PC-9 (cell line): Measurements from ENCODE around the gene USP28. TPM values are rescaled to one million over a fixed set of nuclear protein-coding genes. Genes with fewer than 3 reads are reported as not detected.
A peak's percentile ranks its signal among the peaks of the same experiment; 100 is the strongest.

Source experiments
- BruUV-seq: library from RNA; stranded (reverse); fragments of 400-500 nt; replicated peaks from 2 replicates; lab custom pipeline; 2021; lab: Mats Ljungman, UMichigan
- CTCF ChIA-PET: fragments of 300-600 bp; sonication (Branson Sonifier 250); formaldehyde crosslinking; loops from one replicate; lab custom pipeline; 2022; ENCODE audit warnings: antibody characterized with exemption; lab: Charles Lee
- POLR2A ChIA-PET: fragments of 300-600 bp; sonication (Branson Sonifier 250); formaldehyde crosslinking; loops from one replicate; lab custom pipeline; 2022; ENCODE audit warnings: antibody characterized with exemption; ENCODE audit not compliant: unreplicated experiment; lab: Charles Lee
- DNase-seq, 2 experiments: peaks; one replicate each; pipeline versions ENCODE4 v3.0.0 to v3.0.0-alpha.2; 2015 to 2022; ENCODE audit warnings: mixed read lengths in 1 of 2
- H2AFZ ChIP-seq: fragments of 200-600 bp; sonication (generic); 2 replicates; pipeline ENCODE4 v1.8.1; 2017; ENCODE audit warnings: antibody characterized with exemption
- H3F3A ChIP-seq: fragments of 200-600 bp; sonication (generic); 2 replicates; pipeline ENCODE4 v1.8.1; 2017; ENCODE audit warnings: antibody characterized with exemption, mild to moderate bottlenecking, low read depth; ENCODE audit not compliant: insufficient read depth
- H3K27ac ChIP-seq: fragments of 200-600 bp; sonication (generic); 2 replicates; pipeline ENCODE4 v1.6.1; 2016; ENCODE audit warnings: mixed run types
- H3K27me3 ChIP-seq: fragments of 200-600 bp; sonication (generic); 2 replicates; pipeline ENCODE4 v1.6.1; 2016; ENCODE audit warnings: low read depth, mixed run types; ENCODE audit not compliant: insufficient read depth
- H3K36me3 ChIP-seq: fragments of 200-600 bp; sonication (generic); 2 replicates; pipeline ENCODE4 v1.6.1; 2016; ENCODE audit warnings: low read depth, mixed run types
- H3K4me1 ChIP-seq: fragments of 200-600 bp; sonication (generic); replicated peaks from 2 replicates; pipeline ENCODE4 v1.6.1; 2016; ENCODE audit warnings: mixed run types; ENCODE audit not compliant: insufficient read depth
- H3K4me2 ChIP-seq: fragments of 200-600 bp; sonication (generic); 2 replicates; pipeline ENCODE4 v1.6.1; 2017; ENCODE audit warnings: mixed run types
- H3K4me3 ChIP-seq: fragments of 200-600 bp; sonication (generic); 2 replicates; pipeline ENCODE4 v1.6.1; 2016; ENCODE audit warnings: mixed run types
- H3K79me2 ChIP-seq: fragments of 200-600 bp; sonication (generic); 2 replicates; pipeline ENCODE4 v1.6.1; 2017; ENCODE audit warnings: low read depth, mixed run types
- H3K9me2 ChIP-seq: fragments of 200-600 bp; sonication (generic); 2 replicates; pipeline ENCODE4 v1.8.1; 2017; ENCODE audit warnings: mild to moderate bottlenecking; ENCODE audit not compliant: insufficient read depth
- H3K9me3 ChIP-seq: fragments of 200-600 bp; sonication (generic); 2 replicates; pipeline ENCODE4 v1.8.1; 2016; ENCODE audit warnings: low read depth; ENCODE audit not compliant: insufficient read depth
- H4K20me1 ChIP-seq: fragments of 200-600 bp; sonication (generic); 2 replicates; pipeline ENCODE4 v1.8.1; 2017; ENCODE audit not compliant: insufficient read depth
- CTCF ChIP-seq: fragments of 200-600 bp; sonication (generic); conservative IDR thresholded peaks from 2 replicates; pipeline ENCODE4 v1.6.1; 2017; ENCODE audit warnings: mixed run types, antibody characterized with exemption, mild to moderate bottlenecking, moderate library complexity
- EZH2 ChIP-seq: fragments of 200-600 bp; sonication (generic); IDR thresholded peaks from 2 replicates; pipeline ENCODE4 v1.8.0; 2017; ENCODE audit warnings: antibody characterized with exemption, low read depth
- intact Hi-C: fragments of 100-400 bp; cut with micrococcal nuclease; formaldehyde crosslinking; loops from one replicate; pipeline ENCODE4 v1.10.0; 2022; ENCODE audit not compliant: unreplicated experiment
- total RNA-seq: library from RNA; stranded (reverse); gene quantifications from 2 replicates; pipeline ENCODE4 v1.2.3, GENCODE V29; 2021

USP28 gene
- total RNA-seq, 1 experiment from 2014 or later = 38.1 TPM

GRCh38 chr11:113781682-113782081 lies 93.7 kb downstream of the USP28 start:
- no peak overlapping the region for H3K4me3 ChIP-seq
- H3K36me3 ChIP-seq = no peaks in the 10 kb centered on the region
- intact Hi-C loops = no loop called here
- H3K9me3 ChIP-seq = no peaks in the 10 kb centered on the region
- no peak overlapping the region for H3K4me2 ChIP-seq
- no peaks in the 10 kb centered on the region for H4K20me1 ChIP-seq
- H3K27ac ChIP-seq = no peak overlapping the region
- H3K27me3 ChIP-seq = peaks cover 31% of the 10 kb centered on the region
- BruUV-seq = no TSS peak
- H3K4me1 ChIP-seq = no peaks in the 10 kb centered on the region
- peaks cover 3% of the 10 kb centered on the region; the same call in 1 of the 2 replicates for H3F3A ChIP-seq
- 0 out of 2 replicates have a peak, but pooled peaks cover 3% of the 10 kb centered on the region for H3K9me2 ChIP-seq
- ChIA-PET POLR2A (no interaction called here), CTCF (no interaction called here)
- TF ChIP-seq EZH2 (no peak), CTCF (no peak)
- H3K79me2 ChIP-seq = no peaks in the 10 kb centered on the region
- peak in 1 of 2 experiments; percentile 41 for DNase-seq
- no peak overlapping the region for H2AFZ ChIP-seq

- Histone ChIP-seq H3K4me2 (no peak within 1 kb of the TSS), H3K4me1 (no peaks in the 10 kb centered on the region), H3K9me3 (no peaks in the 10 kb centered on the region), H4K20me1 (no peaks in the 10 kb centered on the region), H3K79me2 (no peaks in the 10 kb centered on the region), H2AFZ (no peak within 1 kb of the TSS), H3K9me2 (no peaks in the 10 kb centered on the region), H3F3A (peaks cover 3% of the 10 kb centered on the region; the same call in 1 of the 2 replicates), H3K27me3 (peaks cover 19% of the 10 kb centered on the region), H3K27ac (no peak within 1 kb of the TSS), H3K36me3 (no peaks in the 10 kb centered on the region), H3K4me3 (no peak within 1 kb of the TSS)
- no peak for TF ChIP-seq CTCF
- no peak for TF ChIP-seq EZH2
- POLR2A ChIA-PET = no interaction called here
- intact Hi-C loops = loop anchor here (10.0 kb wide), 1 partner anchor 465 kb away; the partner anchor contains the start of gene TTC12
- no peak for DNase-seq
- no TSS peak for BruUV-seq
- CTCF ChIA-PET = no interaction called here
Observed at GRCh38 chr11:113779496-113779895, 95.9 kb downstream of the USP28 start, which contains the start of gene CLDN25. TSS of gene CLDN25 (plus strand) at chr11:113779796. CDS start at chr11:113779796, 0 bp downstream.

DNA sequence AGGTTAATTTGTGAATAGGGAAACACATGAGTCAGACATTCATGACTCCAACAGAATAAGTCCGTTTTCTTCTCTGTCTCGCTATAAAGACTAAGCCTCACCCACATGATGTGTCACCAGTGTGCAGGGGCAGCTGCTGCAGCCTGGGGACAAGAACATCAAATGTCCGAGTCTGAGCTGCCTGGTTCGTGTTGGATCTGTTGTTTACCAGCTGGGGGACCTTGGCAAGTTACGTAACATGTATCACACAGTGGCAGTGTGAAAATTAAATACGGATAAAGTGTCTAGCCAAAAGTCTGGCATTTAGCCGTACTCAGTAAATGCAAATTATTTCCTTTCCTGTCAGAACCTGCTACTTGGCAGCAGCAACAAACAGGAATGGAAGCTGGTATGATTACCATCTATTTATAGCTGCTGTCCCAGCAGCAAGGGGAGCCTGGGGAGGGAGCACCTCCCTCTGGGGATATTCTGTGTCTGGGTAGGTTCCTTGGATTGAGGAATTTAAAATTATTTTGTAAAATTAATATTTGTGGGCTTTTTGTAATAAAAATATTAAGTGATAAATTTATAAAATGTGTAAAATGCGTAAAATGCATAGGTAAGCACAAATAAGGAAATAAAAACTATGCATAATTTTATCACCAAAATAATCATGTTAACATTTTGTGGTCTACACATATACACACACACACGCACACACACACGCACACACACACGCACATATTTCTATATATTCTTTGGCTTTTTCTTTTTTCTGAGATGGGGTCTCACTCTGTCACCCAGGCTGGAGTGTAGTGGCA lies 97.1 kb downstream of the USP28 start:
- Histone ChIP-seq H3K9me3 (no peaks in the 10 kb centered on the region), H3K4me1 (no peaks in the 10 kb centered on the region), H3K27ac (no peak overlapping the region), H3K9me2 (no peaks in the 10 kb centered on the region), H3F3A (peaks cover 3% of the 10 kb centered on the region; the same call in 1 of the 2 replicates), H3K4me3 (no peak overlapping the region), H3K27me3 (peaks cover 8% of the 10 kb centered on the region; the same call in 1 of the 2 replicates), H3K4me2 (peak overlapping the region; percentile 52), H3K36me3 (no peaks in the 10 kb centered on the region), H4K20me1 (no peaks in the 10 kb centered on the region), H3K79me2 (peaks cover 1% of the 10 kb centered on the region), H2AFZ (peak overlapping the region; percentile 34; the same call in 1 of the 2 replicates)
- intact Hi-C loops = loop anchor here (10.0 kb wide), 1 partner anchor 464 kb away; the partner anchor contains the start of gene TTC12
- POLR2A ChIA-PET = no interaction called here
- peak; percentile 18 to 67 for DNase-seq
- no TSS peak for BruUV-seq
- TF ChIP-seq CTCF = no peak
- no peak for TF ChIP-seq EZH2
- CTCF ChIA-PET = interaction anchor here (0.7 kb wide), 1 partner anchor 106 kb away, joined by 3 read pairs; no protein-coding TSS in a partner anchor
